PFSK-1 (cell line): Measurements from ENCODE around the gene EIF2AK3.

Experiments used
- FOXP2 ChIP-seq: optimal IDR thresholded peaks from 2 replicates; pipeline ENCODE3; 2011; ENCODE audit warnings: borderline replicate concordance, control low read depth, inconsistent platforms; ENCODE audit not compliant: insufficient read depth; ENCODE audit errors: extremely low read length, extremely low read depth
- POLR2AphosphoS5 ChIP-seq: IDR thresholded peaks from 2 replicates; pipeline ENCODE4 v1.6.1; 2012; ENCODE audit warnings: low read depth, mild to moderate bottlenecking, control low read depth, low read length, moderate library complexity
- REST ChIP-seq, 2 experiments: IDR thresholded peaks; 2 replicates each; pipeline versions ENCODE4 v1.6.1 to v1.8.0; 2011 to 2012; ENCODE audit warnings: low read depth in 2 of 2, low read length in 2 of 2, control low read depth in 1 of 2, inconsistent platforms in 1 of 2, mild to moderate bottlenecking in 1 of 2, moderate library complexity in 1 of 2; ENCODE audit not compliant: insufficient read depth in 1 of 2
- SIN3A ChIP-seq: IDR thresholded peaks from 2 replicates; pipeline ENCODE4 v1.6.1; 2012; ENCODE audit warnings: mild to moderate bottlenecking, low read length, moderate library complexity, borderline replicate concordance; ENCODE audit not compliant: insufficient read depth
- TAF1 ChIP-seq: IDR thresholded peaks from 2 replicates; pipeline ENCODE4 v1.6.1; 2012; ENCODE audit warnings: low read length, control low read depth, borderline replicate concordance; ENCODE audit not compliant: insufficient read depth

EIF2AK3 gene

GRCh38 chr2:88599527-88599926, 27.7 kb downstream of the EIF2AK3 start:
- TF ChIP-seq FOXP2 (no peak), TAF1 (no peak), REST (IDR thresholded peaks at IDR 0.05; ENCODE audit: insufficient read depth in 1 of 2, low read depth in 2 of 2, low read length in 2 of 2) (no peak), SIN3A (no peak), POLR2AphosphoS5 (no peak)

- TF ChIP-seq SIN3A: no peak
- no peak for TF ChIP-seq POLR2AphosphoS5
- TF ChIP-seq FOXP2: no peak
- TF ChIP-seq REST (IDR thresholded peaks at IDR 0.05; ENCODE audit: insufficient read depth in 1 of 2, low read depth in 2 of 2, low read length in 2 of 2): no peak
- no peak for TF ChIP-seq TAF1
Measured at GRCh38 chr2:88597168-88597567, 30.1 kb downstream of the EIF2AK3 start.

- TF ChIP-seq REST (IDR thresholded peaks at IDR 0.05; ENCODE audit: insufficient read depth in 1 of 2, low read depth in 2 of 2, low read length in 2 of 2): no peak
- TF ChIP-seq TAF1: no peak
- TF ChIP-seq SIN3A: no peak
- TF ChIP-seq POLR2AphosphoS5: no peak
- no peak for TF ChIP-seq FOXP2
Measured at GRCh38 chr2:88596141-88596830, 31.0 kb downstream of the EIF2AK3 start.

- TF ChIP-seq REST (IDR thresholded peaks at IDR 0.05; ENCODE audit: insufficient read depth in 1 of 2, low read depth in 2 of 2, low read length in 2 of 2): no peak
- no peak for TF ChIP-seq SIN3A
- no peak for TF ChIP-seq FOXP2
- TF ChIP-seq POLR2AphosphoS5: no peak
- no peak for TF ChIP-seq TAF1
Measured at GRCh38 chr2:88591698-88592097, 35.6 kb downstream of the EIF2AK3 start.
